Measurements from ENCODE around the gene FOXN3. TPM values are rescaled to one million over a fixed set of nuclear protein-coding genes. Genes with fewer than 3 reads are reported as not detected.
A peak's percentile ranks its signal among the peaks of the same experiment; 100 is the strongest.
"Not testable (repeated sequence)": the region's sequence is repeated elsewhere in the genome, so short reads cannot be mapped to it uniquely, and the experiment has no call there.

Gene FOXN3
- polyA plus RNA-seq, 1 donor, result 39.5 TPM

GRCh38 chr14:89165189-89166181, 251.5 kb downstream of the FOXN3 start:
- WGBS (ENCODE audit: insufficient coverage, low lambda C conversion rate), result 56% methylated on average over 3 of the region's 11 CpGs
- H3K27me3 ChIP-seq (ENCODE audit: control insufficient read depth, insufficient read depth, low read length), result no peaks in the 10 kb centered on the region
- H3K27ac ChIP-seq (ENCODE audit: low read length), result peak overlapping the region; percentile 40
- peak in 1 of 2 donors; percentile 26 for DNase-seq
- no peaks in the 10 kb centered on the region for H3K4me1 ChIP-seq (ENCODE audit: control insufficient read depth, insufficient read depth, low read length)
- H3K36me3 ChIP-seq (ENCODE audit: control insufficient read depth, insufficient read depth, low read length), result peaks cover 31% of the 10 kb centered on the region
- peaks cover 6% of the 10 kb centered on the region for H3K9me3 ChIP-seq (ENCODE audit: control insufficient read depth, low read depth, low read length)
- no peak overlapping the region for H3K4me3 ChIP-seq (ENCODE audit: low read length)

- Histone ChIP-seq H3K27ac (ENCODE audit: low read length) (peak overlapping the region; percentile 8), H3K27me3 (ENCODE audit: control insufficient read depth, insufficient read depth, low read length) (no peaks in the 10 kb centered on the region), H3K36me3 (ENCODE audit: control insufficient read depth, insufficient read depth, low read length) (peaks cover 33% of the 10 kb centered on the region), H3K4me3 (ENCODE audit: low read length) (no peak overlapping the region), H3K4me1 (ENCODE audit: control insufficient read depth, insufficient read depth, low read length) (no peaks in the 10 kb centered on the region), H3K9me3 (ENCODE audit: control insufficient read depth, low read depth, low read length) (peaks cover 5% of the 10 kb centered on the region)
- 97% methylated on average over 5 of the region's 18 CpGs for WGBS (ENCODE audit: insufficient coverage, low lambda C conversion rate)
- DNase-seq, result no peak
Observed at GRCh38 chr14:89164168-89165073, 252.6 kb downstream of the FOXN3 start.

- no peak for DNase-seq
- no CpG with 5 or more reads among the region's 17 CpGs for whole genome bisulfite sequencing (ENCODE audit: insufficient coverage, low lambda C conversion rate)
- no peak overlapping the region for H3K4me3 ChIP-seq (ENCODE audit: low read length)
- H3K27ac ChIP-seq (ENCODE audit: low read length), result no peak overlapping the region
- no peaks in the 10 kb centered on the region for H3K4me1 ChIP-seq (ENCODE audit: control insufficient read depth, insufficient read depth, low read length)
- peaks cover 34% of the 10 kb centered on the region for H3K36me3 ChIP-seq (ENCODE audit: control insufficient read depth, insufficient read depth, low read length)
- no peaks in the 10 kb centered on the region for H3K9me3 ChIP-seq (ENCODE audit: control insufficient read depth, low read depth, low read length)
- no peaks in the 10 kb centered on the region for H3K27me3 ChIP-seq (ENCODE audit: control insufficient read depth, insufficient read depth, low read length)
Observed at GRCh38 chr14:89163031-89163636, 253.9 kb downstream of the FOXN3 start.

- WGBS (ENCODE audit: insufficient coverage, low lambda C conversion rate), result no CpG with 5 or more reads among the region's 22 CpGs
- H3K9me3 ChIP-seq (ENCODE audit: control insufficient read depth, low read depth, low read length), result no peaks in the 10 kb centered on the region
- H3K36me3 ChIP-seq (ENCODE audit: control insufficient read depth, insufficient read depth, low read length), result peaks cover 34% of the 10 kb centered on the region
- no peak for DNase-seq
- H3K4me1 ChIP-seq (ENCODE audit: control insufficient read depth, insufficient read depth, low read length), result no peaks in the 10 kb centered on the region
- H3K27ac ChIP-seq (ENCODE audit: low read length), result no peak overlapping the region
- H3K27me3 ChIP-seq (ENCODE audit: control insufficient read depth, insufficient read depth, low read length), result no peaks in the 10 kb centered on the region
- no peak overlapping the region for H3K4me3 ChIP-seq (ENCODE audit: low read length)
Observed at GRCh38 chr14:89162586-89162985, 254.4 kb downstream of the FOXN3 start.

GRCh38 chr14:89160437-89160836, 256.6 kb downstream of the FOXN3 start:
- Histone ChIP-seq H3K4me3 (ENCODE audit: low read length) (no peak overlapping the region), H3K27ac (ENCODE audit: low read length) (no peak overlapping the region), H3K27me3 (ENCODE audit: control insufficient read depth, insufficient read depth, low read length) (no peaks in the 10 kb centered on the region), H3K9me3 (ENCODE audit: control insufficient read depth, low read depth, low read length) (no peaks in the 10 kb centered on the region), H3K4me1 (ENCODE audit: control insufficient read depth, insufficient read depth, low read length) (no peaks in the 10 kb centered on the region), H3K36me3 (ENCODE audit: control insufficient read depth, insufficient read depth, low read length) (peaks cover 35% of the 10 kb centered on the region)
- WGBS (ENCODE audit: insufficient coverage, low lambda C conversion rate), result 83% methylated on average over 3 of the region's 7 CpGs
- DNase-seq, result no peak

- no peak for DNase-seq
- Histone ChIP-seq H3K9me3 (ENCODE audit: control insufficient read depth, low read depth, low read length) (no peaks in the 10 kb centered on the region), H3K36me3 (ENCODE audit: control insufficient read depth, insufficient read depth, low read length) (peaks cover 31% of the 10 kb centered on the region), H3K4me1 (ENCODE audit: control insufficient read depth, insufficient read depth, low read length) (no peaks in the 10 kb centered on the region), H3K4me3 (ENCODE audit: low read length) (no peak overlapping the region), H3K27me3 (ENCODE audit: control insufficient read depth, insufficient read depth, low read length) (no peaks in the 10 kb centered on the region), H3K27ac (ENCODE audit: low read length) (no peak overlapping the region)
- no CpG with 5 or more reads among the region's 11 CpGs for WGBS (ENCODE audit: insufficient coverage, low lambda C conversion rate)
Observed at GRCh38 chr14:89158701-89159100, 258.3 kb downstream of the FOXN3 start.

GRCh38 chr14:89158104-89158503, 258.9 kb downstream of the FOXN3 start:
- DNase-seq; H3K27me3 ChIP-seq (ENCODE audit: control insufficient read depth, insufficient read depth, low read length); H3K4me1 ChIP-seq (ENCODE audit: control insufficient read depth, insufficient read depth, low read length); H3K27ac ChIP-seq (ENCODE audit: low read length); H3K4me3 ChIP-seq (ENCODE audit: low read length); H3K9me3 ChIP-seq (ENCODE audit: control insufficient read depth, low read depth, low read length): not testable (repeated sequence)
- peaks cover 25% of the 10 kb centered on the region for H3K36me3 ChIP-seq (ENCODE audit: control insufficient read depth, insufficient read depth, low read length)
- no CpG with 5 or more reads among the region's 7 CpGs for WGBS (ENCODE audit: insufficient coverage, low lambda C conversion rate)

- no peaks in the 10 kb centered on the region for H3K9me3 ChIP-seq (ENCODE audit: control insufficient read depth, low read depth, low read length)
- no peaks in the 10 kb centered on the region for H3K27me3 ChIP-seq (ENCODE audit: control insufficient read depth, insufficient read depth, low read length)
- no peak for DNase-seq
- no peak overlapping the region for H3K27ac ChIP-seq (ENCODE audit: low read length)
- H3K36me3 ChIP-seq (ENCODE audit: control insufficient read depth, insufficient read depth, low read length), result peaks cover 6% of the 10 kb centered on the region
- no peak overlapping the region for H3K4me3 ChIP-seq (ENCODE audit: low read length)
- H3K4me1 ChIP-seq (ENCODE audit: control insufficient read depth, insufficient read depth, low read length), result no peaks in the 10 kb centered on the region
- no CpG with 5 or more reads among the region's 5 CpGs for WGBS (ENCODE audit: insufficient coverage, low lambda C conversion rate)
Observed at GRCh38 chr14:89155491-89155890, 261.5 kb downstream of the FOXN3 start.

- H3K27me3 ChIP-seq (ENCODE audit: control insufficient read depth, insufficient read depth, low read length); H3K9me3 ChIP-seq (ENCODE audit: control insufficient read depth, low read depth, low read length); H3K4me1 ChIP-seq (ENCODE audit: control insufficient read depth, insufficient read depth, low read length); H3K4me3 ChIP-seq (ENCODE audit: low read length); DNase-seq; H3K27ac ChIP-seq (ENCODE audit: low read length); H3K36me3 ChIP-seq (ENCODE audit: control insufficient read depth, insufficient read depth, low read length): not testable (repeated sequence)
- no CpG with 5 or more reads among the region's 2 CpGs for WGBS (ENCODE audit: insufficient coverage, low lambda C conversion rate)
Observed at GRCh38 chr14:89151693-89152092, 265.3 kb downstream of the FOXN3 start.

- no peak overlapping the region for H3K27ac ChIP-seq (ENCODE audit: low read length)
- H3K9me3 ChIP-seq (ENCODE audit: control insufficient read depth, low read depth, low read length), result no peaks in the 10 kb centered on the region
- WGBS (ENCODE audit: insufficient coverage, low lambda C conversion rate), result no CpG with 5 or more reads among the region's 7 CpGs
- no peak for DNase-seq
- no peak overlapping the region for H3K4me3 ChIP-seq (ENCODE audit: low read length)
- H3K27me3 ChIP-seq (ENCODE audit: control insufficient read depth, insufficient read depth, low read length), result no peaks in the 10 kb centered on the region
- H3K36me3 ChIP-seq (ENCODE audit: control insufficient read depth, insufficient read depth, low read length), result no peaks in the 10 kb centered on the region
- H3K4me1 ChIP-seq (ENCODE audit: control insufficient read depth, insufficient read depth, low read length), result no peaks in the 10 kb centered on the region
Observed at GRCh38 chr14:89146274-89146673, 270.8 kb downstream of the FOXN3 start.

All from large intestine (tissue), 3 donors.